ENCODE measurements around the gene GPSM3.
A peak's percentile ranks its signal among the peaks of the same experiment; 100 is the strongest.

The GPSM3 gene

GRCh38 chr6:32164295-32164694 is 28.1 kb downstream of the GPSM3 start, which contains the start of gene EGFL8:
EGFL8 (plus strand) TSS chr6:32164595; CDS start chr6:32166166, 1,571 bp downstream.
- H3K27me3 ChIP-seq (ENCODE audit: control insufficient read depth, insufficient read depth, low read length) = no peaks in the 10 kb centered on the region
- H3K9me3 ChIP-seq (ENCODE audit: control insufficient read depth, insufficient read depth, low read length) = no peaks in the 10 kb centered on the region
- peaks cover 7% of the 10 kb centered on the region for H3K36me3 ChIP-seq (ENCODE audit: control insufficient read depth, insufficient read depth, low read length)
- peaks cover 7% of the 10 kb centered on the region for H3K4me1 ChIP-seq (ENCODE audit: control insufficient read depth, insufficient read depth, low read length)
- H3K4me3 ChIP-seq (ENCODE audit: low read depth, low read length) = no peak within 1 kb of the TSS
- no peak within 1 kb of the TSS for H3K9ac ChIP-seq (ENCODE audit: low read depth, low read length)

GRCh38 chr6:32163559-32164258 is 28.7 kb downstream of the GPSM3 start:
- Histone ChIP-seq H3K9me3 (ENCODE audit: control insufficient read depth, insufficient read depth, low read length) (no peaks in the 10 kb centered on the region), H3K36me3 (ENCODE audit: control insufficient read depth, insufficient read depth, low read length) (peaks cover 4% of the 10 kb centered on the region), H3K4me1 (ENCODE audit: control insufficient read depth, insufficient read depth, low read length) (peaks cover 7% of the 10 kb centered on the region), H3K9ac (ENCODE audit: low read depth, low read length) (no peak overlapping the region), H3K27me3 (ENCODE audit: control insufficient read depth, insufficient read depth, low read length) (no peaks in the 10 kb centered on the region), H3K4me3 (ENCODE audit: low read depth, low read length) (no peak overlapping the region)

GRCh38 chr6:32158052-32158451 is 34.4 kb downstream of the GPSM3 start:
- Histone ChIP-seq H3K9me3 (ENCODE audit: control insufficient read depth, insufficient read depth, low read length) (no peaks in the 10 kb centered on the region), H3K9ac (ENCODE audit: low read depth, low read length) (no peak overlapping the region), H3K36me3 (ENCODE audit: control insufficient read depth, insufficient read depth, low read length) (peaks cover 12% of the 10 kb centered on the region), H3K27me3 (ENCODE audit: control insufficient read depth, insufficient read depth, low read length) (peaks cover 2% of the 10 kb centered on the region), H3K4me1 (ENCODE audit: control insufficient read depth, insufficient read depth, low read length) (peaks cover 3% of the 10 kb centered on the region), H3K4me3 (ENCODE audit: low read depth, low read length) (no peak overlapping the region)

GRCh38 chr6:32156891-32157290 is 35.6 kb downstream of the GPSM3 start:
- Histone ChIP-seq H3K9ac (ENCODE audit: low read depth, low read length) (no peak overlapping the region), H3K36me3 (ENCODE audit: control insufficient read depth, insufficient read depth, low read length) (peaks cover 9% of the 10 kb centered on the region), H3K9me3 (ENCODE audit: control insufficient read depth, insufficient read depth, low read length) (no peaks in the 10 kb centered on the region), H3K4me3 (ENCODE audit: low read depth, low read length) (no peak overlapping the region), H3K27me3 (ENCODE audit: control insufficient read depth, insufficient read depth, low read length) (peaks cover 14% of the 10 kb centered on the region), H3K4me1 (ENCODE audit: control insufficient read depth, insufficient read depth, low read length) (peaks cover 13% of the 10 kb centered on the region)

GRCh38 chr6:32154514-32155161 is 37.8 kb downstream of the GPSM3 start:
- Histone ChIP-seq H3K4me3 (ENCODE audit: low read depth, low read length) (peak overlapping the region; percentile 92), H3K9me3 (ENCODE audit: control insufficient read depth, insufficient read depth, low read length) (no peaks in the 10 kb centered on the region), H3K4me1 (ENCODE audit: control insufficient read depth, insufficient read depth, low read length) (peaks cover 16% of the 10 kb centered on the region), H3K9ac (ENCODE audit: low read depth, low read length) (peak overlapping the region; percentile 67), H3K36me3 (ENCODE audit: control insufficient read depth, insufficient read depth, low read length) (peaks cover 9% of the 10 kb centered on the region), H3K27me3 (ENCODE audit: control insufficient read depth, insufficient read depth, low read length) (peaks cover 32% of the 10 kb centered on the region)

- H3K4me3 ChIP-seq (ENCODE audit: low read depth, low read length) = peak within 1 kb of the TSS; percentile 92
- no peaks in the 10 kb centered on the region for H3K9me3 ChIP-seq (ENCODE audit: control insufficient read depth, insufficient read depth, low read length)
- H3K36me3 ChIP-seq (ENCODE audit: control insufficient read depth, insufficient read depth, low read length) = peaks cover 9% of the 10 kb centered on the region
- H3K4me1 ChIP-seq (ENCODE audit: control insufficient read depth, insufficient read depth, low read length) = peaks cover 16% of the 10 kb centered on the region
- H3K9ac ChIP-seq (ENCODE audit: low read depth, low read length) = peak within 1 kb of the TSS; percentile 67
- H3K27me3 ChIP-seq (ENCODE audit: control insufficient read depth, insufficient read depth, low read length) = peaks cover 40% of the 10 kb centered on the region
Observed at GRCh38 chr6:32153564-32154513, 38.6 kb downstream of the GPSM3 start, which contains the start of gene PPT2. PPT2 (plus strand) TSS chr6:32154141; CDS start chr6:32154595, 454 bp downstream.

GRCh38 chr6:32152769-32153563 is 39.5 kb downstream of the GPSM3 start:
- Histone ChIP-seq H3K9me3 (ENCODE audit: control insufficient read depth, insufficient read depth, low read length) (no peaks in the 10 kb centered on the region), H3K36me3 (ENCODE audit: control insufficient read depth, insufficient read depth, low read length) (peaks cover 5% of the 10 kb centered on the region), H3K4me3 (ENCODE audit: low read depth, low read length) (peak overlapping the region; percentile 92), H3K9ac (ENCODE audit: low read depth, low read length) (no peak overlapping the region), H3K4me1 (ENCODE audit: control insufficient read depth, insufficient read depth, low read length) (peaks cover 16% of the 10 kb centered on the region), H3K27me3 (ENCODE audit: control insufficient read depth, insufficient read depth, low read length) (peaks cover 41% of the 10 kb centered on the region)

- no peaks in the 10 kb centered on the region for H3K9me3 ChIP-seq (ENCODE audit: control insufficient read depth, insufficient read depth, low read length)
- peaks cover 16% of the 10 kb centered on the region for H3K4me1 ChIP-seq (ENCODE audit: control insufficient read depth, insufficient read depth, low read length)
- peaks cover 45% of the 10 kb centered on the region for H3K27me3 ChIP-seq (ENCODE audit: control insufficient read depth, insufficient read depth, low read length)
- H3K36me3 ChIP-seq (ENCODE audit: control insufficient read depth, insufficient read depth, low read length) = no peaks in the 10 kb centered on the region
- peak within 1 kb of the TSS; percentile 92 for H3K4me3 ChIP-seq (ENCODE audit: low read depth, low read length)
- no peak within 1 kb of the TSS for H3K9ac ChIP-seq (ENCODE audit: low read depth, low read length)
Observed at GRCh38 chr6:32151863-32152768, 40.3 kb downstream of the GPSM3 start, which contains the start of gene PRRT1. PRRT1 (minus strand) TSS chr6:32151939; CDS start chr6:32151827, 112 bp downstream.

- Histone ChIP-seq H3K4me1 (ENCODE audit: control insufficient read depth, insufficient read depth, low read length) (peaks cover 22% of the 10 kb centered on the region), H3K27me3 (ENCODE audit: control insufficient read depth, insufficient read depth, low read length) (peaks cover 48% of the 10 kb centered on the region), H3K9me3 (ENCODE audit: control insufficient read depth, insufficient read depth, low read length) (no peaks in the 10 kb centered on the region), H3K4me3 (ENCODE audit: low read depth, low read length) (peak overlapping the region; percentile 31), H3K36me3 (ENCODE audit: control insufficient read depth, insufficient read depth, low read length) (no peaks in the 10 kb centered on the region), H3K9ac (ENCODE audit: low read depth, low read length) (no peak overlapping the region)
Observed at GRCh38 chr6:32151181-32151862, 41.1 kb downstream of the GPSM3 start.
